Thoracic aorta endothelial cell (primary cell): ENCODE results near the gene C1orf122. TPM values are rescaled to one million over a fixed set of nuclear protein-coding genes. Genes with fewer than 3 reads are reported as not detected.

Experiments
- total RNA-seq: library from RNA; depleted of rRNA; stranded (reverse); fragments of >200 nt; gene quantifications from 2 replicates; pipeline ENCODE4 v1.2.3, GENCODE V29; 2012

The C1orf122 gene
- 12.9 and 14.0 TPM in 2 replicates for total RNA-seq

DNA sequence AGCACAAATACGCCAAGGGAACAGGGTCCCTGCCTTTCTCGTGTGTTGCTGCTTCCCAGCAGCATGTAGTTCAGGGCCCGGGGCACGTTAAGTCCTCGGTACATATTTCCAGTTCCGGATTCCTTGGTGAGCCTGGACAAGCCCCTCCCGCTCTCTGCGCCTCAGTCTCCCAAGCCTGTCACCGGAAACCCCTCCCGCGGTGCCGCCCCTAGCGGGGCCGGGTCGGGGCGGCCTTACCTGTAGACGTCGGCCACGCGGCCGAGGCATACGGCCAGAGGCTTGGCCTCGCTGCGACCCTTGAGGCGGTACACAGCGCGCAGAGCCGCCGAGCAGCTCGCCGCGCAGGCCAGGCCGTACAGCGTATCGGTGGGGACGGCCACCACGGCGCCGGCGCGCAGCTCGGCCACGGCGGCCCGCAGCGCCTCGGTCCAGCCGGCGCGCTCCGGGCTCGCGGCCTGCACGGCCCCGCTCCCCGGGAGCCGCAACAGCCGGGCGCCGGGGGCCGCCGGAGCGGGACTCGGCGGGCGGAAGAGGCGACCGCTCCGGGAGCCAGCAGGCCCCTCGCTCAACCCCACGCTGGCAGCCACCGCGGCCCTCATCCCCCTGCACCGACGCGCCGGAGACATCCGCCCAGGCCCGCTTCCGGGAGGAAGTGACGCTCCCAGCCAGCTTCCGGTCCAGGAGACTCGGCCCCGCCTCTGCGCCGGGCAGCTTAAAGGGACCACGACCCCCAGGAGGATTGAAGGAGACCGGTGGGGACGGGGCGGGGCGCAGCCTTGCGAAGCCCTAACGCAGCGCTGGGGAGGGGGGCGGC is at the start of gene C1orf122, which contains the start of gene YRDC:
C1orf122 (plus strand) TSS at position 236 of the 814 bp plus-strand sequence. CDS start 615 bp downstream, outside the sequence.
YRDC (minus strand) TSS at position 654 of the 814 bp plus-strand sequence; CDS start at position 626, 28 bp downstream.

DNA sequence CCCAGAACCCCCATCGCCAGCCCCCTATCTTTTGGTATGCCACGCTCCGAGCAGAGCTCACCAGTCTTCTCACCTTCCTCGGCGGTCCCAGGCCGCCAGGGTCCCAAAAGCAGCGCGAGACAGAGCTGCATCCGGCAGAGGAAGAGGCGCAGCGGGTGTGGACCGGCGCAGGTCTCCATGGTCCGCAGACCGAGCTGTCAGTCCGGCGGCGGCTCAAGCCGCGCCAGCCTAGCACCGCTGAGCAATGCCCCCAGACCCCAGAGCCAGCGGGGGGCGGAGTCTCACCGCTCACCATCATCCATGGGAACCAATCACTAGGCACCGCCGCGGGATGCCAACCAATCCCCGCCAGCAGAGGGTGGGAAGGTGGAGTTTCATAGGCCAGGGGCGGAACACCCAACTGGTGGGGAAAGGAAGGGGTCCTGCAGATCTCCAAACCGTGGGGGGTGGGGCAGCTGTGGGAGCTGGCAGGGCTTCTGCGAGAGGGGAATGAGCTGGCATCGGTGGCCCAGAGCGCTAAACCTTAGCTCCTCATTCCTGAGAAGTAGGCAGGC is 42.6 kb upstream of the C1orf122 start, which contains the start of gene EPHA10:
EPHA10 (minus strand) TSS at position 233 of the 554 bp plus-strand sequence; CDS start at position 179, 54 bp downstream.

DNA sequence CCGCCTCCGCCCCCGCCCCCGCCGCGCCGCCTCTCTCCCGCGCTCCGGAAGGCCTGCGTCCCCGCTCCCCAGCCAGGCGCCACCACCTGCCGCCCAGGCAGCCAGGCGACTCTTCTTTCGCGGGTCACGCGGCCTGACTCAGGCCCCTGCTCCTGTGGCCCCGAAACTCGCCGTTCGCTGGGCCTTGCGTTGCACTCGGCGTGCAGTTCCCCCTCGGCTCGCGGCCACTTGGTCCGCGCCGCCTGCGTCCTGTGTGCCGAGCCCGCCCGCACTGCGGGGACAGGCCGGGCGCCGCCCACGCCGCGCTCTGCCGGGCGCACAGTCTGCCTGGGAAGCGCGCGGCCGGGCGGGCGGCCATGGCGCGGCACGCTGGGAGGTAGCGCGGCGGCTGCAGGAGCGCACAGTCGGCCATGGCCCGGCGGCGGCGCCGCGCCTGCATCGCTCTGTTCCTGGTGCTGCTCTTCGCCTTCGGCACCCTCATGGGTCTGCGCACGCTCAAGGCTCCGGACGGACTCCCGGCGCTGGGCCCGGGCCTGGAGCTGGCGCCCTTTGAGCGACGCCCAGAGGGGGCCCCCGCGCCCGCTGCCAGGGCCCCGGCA is 13.7 kb upstream of the C1orf122 start, which contains the start of gene MANEAL:
MANEAL (plus strand) TSS at position 75 of the 599 bp plus-strand sequence; CDS start at position 411, 336 bp downstream.

Other genes with a start within 250 kb of the C1orf122 start
- 67.6 and 91.9 TPM in 2 replicates for gene GNL2, start 211.9 kb upstream of the C1orf122 start, total RNA-seq
- not detected in 2 replicates for gene RSPO1, start 172.9 kb upstream of the C1orf122 start, total RNA-seq
- gene CDCA8, start 115.3 kb upstream of the C1orf122 start, total RNA-seq = 21.3 and 31.5 TPM in 2 replicates
- not detected in 2 replicates for gene EPHA10, start 42.7 kb upstream of the C1orf122 start, total RNA-seq
- 0.43 and 0.93 TPM in 2 replicates for gene MANEAL, start 13.9 kb upstream of the C1orf122 start, total RNA-seq
- gene YRDC, start 418 bp downstream of the C1orf122 start, total RNA-seq = 17.8 and 20.2 TPM in 2 replicates
- 4.5 and 4.7 TPM in 2 replicates for gene MTF1, start 51.8 kb downstream of the C1orf122 start, total RNA-seq
- gene INPP5B, start 139.3 kb downstream of the C1orf122 start, total RNA-seq = 20.3 and 22.3 TPM in 2 replicates
- gene SF3A3, start 182.2 kb downstream of the C1orf122 start, total RNA-seq = 142 and 178 TPM in 2 replicates
- 27.7 and 30.7 TPM in 2 replicates for gene FHL3, start 197.7 kb downstream of the C1orf122 start, total RNA-seq
- gene UTP11, start 204.9 kb downstream of the C1orf122 start, total RNA-seq = 76.6 and 88.4 TPM in 2 replicates
- gene POU3F1, start 239.0 kb downstream of the C1orf122 start, total RNA-seq = not detected in 2 replicates